ENCODE data around the gene LRRC1. TPM values are rescaled to one million over a fixed set of nuclear protein-coding genes. Genes with fewer than 3 reads are reported as not detected.

Gene LRRC1
- total and polyA plus RNA-seq, 2 of the 13 experiments (the other 11 are each of a cell fraction or from before 2014, with no cell fraction given): 15.6 to 27.7 TPM

- TF ChIP-seq ATF6 (CRISPR knock-in tag; conservative IDR thresholded peaks at IDR 0.05) (no peak), FOXO4 (CRISPR knock-in tag; conservative IDR thresholded peaks at IDR 0.05) (no peak), SMAD9 (CRISPR knock-in tag; IDR thresholded peaks at IDR 0.05) (no peak), SP140L (CRISPR knock-in tag; IDR thresholded peaks at IDR 0.05; ENCODE audit: borderline replicate concordance) (no peak), ZNF691 (CRISPR knock-in tag; IDR thresholded peaks at IDR 0.05; ENCODE audit: borderline replicate concordance, low read depth) (no peak), CREB1 (IDR thresholded peaks at IDR 0.05) (no peak), CREB1 (CRISPR knock-in tag; IDR thresholded peaks at IDR 0.05) (no peak), PBX2 (CRISPR knock-in tag; IDR thresholded peaks at IDR 0.05) (no peak), USF2 (IDR thresholded peaks at IDR 0.05; ENCODE audit: low read depth, low read length) (no peak), USF2 (CRISPR knock-in tag; IDR thresholded peaks at IDR 0.05; ENCODE audit: borderline replicate concordance) (no peak), ZFP41 (CRISPR knock-in tag; IDR thresholded peaks at IDR 0.05; ENCODE audit: borderline replicate concordance) (no peak)
Measured at GRCh38 chr6:53768636-53769035, 26.2 kb upstream of the LRRC1 start (continued).

All from HepG2 (cell line).